Stimulated activated CD4-positive, alpha-beta T cell treated with anti-CD3 and anti-CD28 coated beads, Interleukin-1b, Interleukin-23, amount 100 ng/mL, for 4 hours (primary cell): ENCODE data around the gene EHD2.
"Not testable (repeated sequence)": the region's sequence is repeated elsewhere in the genome, so short reads cannot be mapped to it uniquely, and the experiment has no call there.

Source experiments
- DNase-seq, 2 donors: peaks; one replicate each; pipeline ENCODE4 v3.0.0-alpha.2; 2020; ENCODE audit warnings: low read depth in 2 of 2

Gene EHD2

GRCh38 chr19:47749326-47749725, 36.1 kb downstream of the EHD2 start:
- no peak for DNase-seq

- DNase-seq = no peak
These were observed 37.5 kb downstream of the EHD2 start for GRCh38 chr19:47750752-47751151.

GRCh38 chr19:47752440-47753211, 39.4 kb downstream of the EHD2 start:
- DNase-seq = no peak

- no peak for DNase-seq
These were observed 41.2 kb downstream of the EHD2 start for GRCh38 chr19:47754206-47755064.

GRCh38 chr19:47755065-47755761, 42.0 kb downstream of the EHD2 start:
- DNase-seq = no peak

GRCh38 chr19:47755762-47756626, 42.8 kb downstream of the EHD2 start:
- no peak for DNase-seq

- DNase-seq = no peak
These were observed 43.4 kb downstream of the EHD2 start for GRCh38 chr19:47756627-47756929.

GRCh38 chr19:47756953-47757608, 43.9 kb downstream of the EHD2 start:
- DNase-seq = no peak

GRCh38 chr19:47757617-47758442, 44.6 kb downstream of the EHD2 start:
- no peak for DNase-seq

GRCh38 chr19:47758443-47758804, 45.2 kb downstream of the EHD2 start:
- no peak for DNase-seq

GRCh38 chr19:47760632-47760999, 47.4 kb downstream of the EHD2 start:
- no peak for DNase-seq

- DNase-seq = no peak
These were observed 48.3 kb downstream of the EHD2 start for GRCh38 chr19:47761566-47761965.

GRCh38 chr19:47762151-47762550, 48.9 kb downstream of the EHD2 start:
- no peak for DNase-seq

GRCh38 chr19:47762615-47763308, 49.5 kb downstream of the EHD2 start:
- no peak for DNase-seq

GRCh38 chr19:47764705-47765104, 51.5 kb downstream of the EHD2 start:
- not testable (repeated sequence) for DNase-seq

GRCh38 chr19:47765523-47766358, 52.5 kb downstream of the EHD2 start:
- DNase-seq = peak in 1 of 2 donors; percentile 37

- DNase-seq = no peak
These were observed 53.1 kb downstream of the EHD2 start for GRCh38 chr19:47766359-47766620.

- DNase-seq = no peak
These were observed 53.4 kb downstream of the EHD2 start for GRCh38 chr19:47766670-47767069.

GRCh38 chr19:47767349-47767748, 54.1 kb downstream of the EHD2 start:
- DNase-seq = no peak
